ENCODE data around the gene PMEL.

DNA sequence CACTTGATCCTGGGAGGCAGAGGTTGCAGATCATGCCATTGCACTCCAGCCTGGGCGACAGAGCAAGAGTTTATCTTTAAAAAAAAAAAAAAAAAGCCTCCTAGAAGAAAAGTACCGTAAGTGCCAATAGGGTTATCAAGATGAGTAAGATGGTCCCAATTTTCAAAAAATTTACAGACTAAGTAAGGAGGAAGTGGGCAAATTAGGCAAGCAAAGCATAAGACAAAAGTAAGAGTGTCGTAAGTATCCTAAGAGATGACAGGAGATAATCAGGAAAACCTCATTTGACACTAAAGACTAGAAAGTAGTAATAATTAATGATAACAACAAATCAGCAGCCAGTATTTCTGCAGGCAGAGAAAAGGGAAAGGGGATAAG lies 50.4 kb downstream of the PMEL start:
- TF ChIP-seq, protein P1, sequence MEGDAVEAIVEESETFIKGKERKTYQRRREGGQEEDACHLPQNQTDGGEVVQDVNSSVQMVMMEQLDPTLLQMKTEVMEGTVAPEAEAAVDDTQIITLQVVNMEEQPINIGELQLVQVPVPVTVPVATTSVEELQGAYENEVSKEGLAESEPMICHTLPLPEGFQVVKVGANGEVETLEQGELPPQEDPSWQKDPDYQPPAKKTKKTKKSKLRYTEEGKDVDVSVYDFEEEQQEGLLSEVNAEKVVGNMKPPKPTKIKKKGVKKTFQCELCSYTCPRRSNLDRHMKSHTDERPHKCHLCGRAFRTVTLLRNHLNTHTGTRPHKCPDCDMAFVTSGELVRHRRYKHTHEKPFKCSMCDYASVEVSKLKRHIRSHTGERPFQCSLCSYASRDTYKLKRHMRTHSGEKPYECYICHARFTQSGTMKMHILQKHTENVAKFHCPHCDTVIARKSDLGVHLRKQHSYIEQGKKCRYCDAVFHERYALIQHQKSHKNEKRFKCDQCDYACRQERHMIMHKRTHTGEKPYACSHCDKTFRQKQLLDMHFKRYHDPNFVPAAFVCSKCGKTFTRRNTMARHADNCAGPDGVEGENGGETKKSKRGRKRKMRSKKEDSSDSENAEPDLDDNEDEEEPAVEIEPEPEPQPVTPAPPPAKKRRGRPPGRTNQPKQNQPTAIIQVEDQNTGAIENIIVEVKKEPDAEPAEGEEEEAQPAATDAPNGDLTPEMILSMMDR (conservative IDR thresholded peaks at IDR 0.05; ENCODE audit: low read length): no peak
- TF ChIP-seq EZH2phosphoT487 (IDR thresholded peaks at IDR 0.05; ENCODE audit: borderline replicate concordance, low read depth, low read length): no peak
